ENCODE results near the gene TEDC2. TPM values are rescaled to one million over a fixed set of nuclear protein-coding genes. Genes with fewer than 3 reads are reported as not detected.

TEDC2 gene
- total RNA-seq, 4 donors from 2014 or later, result 1.1 to 12.3 (median 4.4) TPM

DNA sequence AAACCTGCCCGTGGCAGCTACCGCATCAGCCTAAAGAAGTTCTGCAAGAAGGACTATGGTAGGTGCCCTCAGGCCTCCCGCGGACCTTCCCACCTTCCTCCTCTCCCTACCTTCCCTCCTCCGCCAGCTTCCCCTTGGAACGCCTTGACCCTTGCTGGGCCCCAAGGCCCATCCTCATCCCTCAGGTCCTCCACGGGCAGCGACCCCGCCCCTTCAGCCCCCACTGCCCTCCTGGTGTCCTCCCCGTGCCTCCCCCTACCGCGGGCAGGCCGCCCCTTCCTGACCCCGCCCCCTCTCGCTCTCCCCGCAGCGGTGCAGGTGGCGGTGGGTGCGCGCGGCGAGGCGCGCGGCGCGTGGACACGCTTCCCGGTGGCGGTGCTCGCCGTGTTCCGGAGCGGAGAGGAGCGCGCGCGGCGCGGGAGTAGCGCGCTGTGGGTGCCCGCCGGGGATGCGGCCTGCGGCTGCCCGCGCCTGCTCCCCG, 13.6 kb downstream of the TEDC2 start:
- Histone ChIP-seq H3K27ac (peak overlapping the region in 2 of 4 donors; percentile 47 to 84), H3K4me1 (peaks cover 31 to 75% (median 52%) of the 10 kb centered on the region in 3 donors), H3K9me3 (no peaks in the 10 kb centered on the region), H3K4me3 (peak overlapping the region; percentile 51 to 75 (median 70)), H3K27me3 (peaks cover 4 to 60% (median 18%) of the 10 kb centered on the region in 4 donors), H3K36me3 (no peaks in the 10 kb centered on the region)
- intact Hi-C loops (cut with DNase I), result no loop called here
- 5 to 24% methylated on average over 4 to 9 of the region's 49 CpGs for WGBS, 2 donors
- DNase-seq, result no peak
- no peak for TF ChIP-seq POLR2A (IDR thresholded peaks at IDR 0.05)
- TF ChIP-seq, protein P1, sequence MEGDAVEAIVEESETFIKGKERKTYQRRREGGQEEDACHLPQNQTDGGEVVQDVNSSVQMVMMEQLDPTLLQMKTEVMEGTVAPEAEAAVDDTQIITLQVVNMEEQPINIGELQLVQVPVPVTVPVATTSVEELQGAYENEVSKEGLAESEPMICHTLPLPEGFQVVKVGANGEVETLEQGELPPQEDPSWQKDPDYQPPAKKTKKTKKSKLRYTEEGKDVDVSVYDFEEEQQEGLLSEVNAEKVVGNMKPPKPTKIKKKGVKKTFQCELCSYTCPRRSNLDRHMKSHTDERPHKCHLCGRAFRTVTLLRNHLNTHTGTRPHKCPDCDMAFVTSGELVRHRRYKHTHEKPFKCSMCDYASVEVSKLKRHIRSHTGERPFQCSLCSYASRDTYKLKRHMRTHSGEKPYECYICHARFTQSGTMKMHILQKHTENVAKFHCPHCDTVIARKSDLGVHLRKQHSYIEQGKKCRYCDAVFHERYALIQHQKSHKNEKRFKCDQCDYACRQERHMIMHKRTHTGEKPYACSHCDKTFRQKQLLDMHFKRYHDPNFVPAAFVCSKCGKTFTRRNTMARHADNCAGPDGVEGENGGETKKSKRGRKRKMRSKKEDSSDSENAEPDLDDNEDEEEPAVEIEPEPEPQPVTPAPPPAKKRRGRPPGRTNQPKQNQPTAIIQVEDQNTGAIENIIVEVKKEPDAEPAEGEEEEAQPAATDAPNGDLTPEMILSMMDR (IDR thresholded peaks at IDR 0.05), result no peak

DNA sequence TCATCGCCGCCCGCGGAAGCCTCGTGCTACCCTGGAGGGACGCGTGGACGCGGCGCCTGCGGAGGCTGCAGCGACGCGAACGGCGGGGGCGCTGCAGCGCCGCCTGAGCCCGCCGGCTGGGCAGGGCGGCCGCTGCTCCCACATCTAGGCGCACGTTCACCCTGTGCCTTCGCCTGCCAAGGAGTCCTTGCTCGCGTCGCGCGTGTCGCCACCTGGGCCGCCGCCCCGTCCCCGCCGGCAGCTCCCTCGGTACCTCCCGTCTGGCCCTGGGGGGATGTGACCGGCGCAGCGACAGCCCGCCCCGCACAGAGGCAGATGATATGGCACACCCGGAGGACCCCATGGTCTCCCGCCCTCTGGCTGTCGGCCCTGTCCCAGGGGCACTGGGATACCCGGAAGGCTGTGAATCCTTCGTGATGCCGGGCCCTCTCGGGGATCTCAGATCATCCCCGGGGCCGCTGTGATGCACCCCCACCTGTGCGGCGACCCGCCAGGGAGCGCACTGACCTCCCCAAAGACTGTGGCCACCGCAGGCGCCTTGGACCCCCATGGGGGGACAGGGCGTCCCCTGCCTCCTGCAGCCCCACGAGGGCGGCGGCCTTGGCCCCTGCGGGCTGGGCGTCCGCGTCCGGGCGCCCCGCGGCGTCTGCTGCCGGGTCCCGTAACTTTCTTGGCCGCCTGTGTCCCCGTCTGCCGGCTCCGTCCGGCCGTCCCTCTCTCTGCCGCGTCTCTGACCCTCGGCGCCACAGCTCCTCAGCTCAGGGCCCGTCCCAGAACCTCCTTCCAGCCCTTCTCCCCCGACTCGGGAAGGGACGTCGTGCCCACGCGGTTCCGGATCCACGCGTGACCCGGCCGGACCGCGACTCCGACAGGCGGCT, 14.3 kb downstream of the TEDC2 start:
- no peaks in the 10 kb centered on the region for H3K9me3 ChIP-seq
- peaks cover 4 to 52% (median 18%) of the 10 kb centered on the region in 4 donors for H3K27me3 ChIP-seq
- no peak for TF ChIP-seq POLR2A (IDR thresholded peaks at IDR 0.05)
- TF ChIP-seq, protein P1 (IDR thresholded peaks at IDR 0.05), result peak; percentile 19 to 39 (median 30)
- no peaks in the 10 kb centered on the region for H3K36me3 ChIP-seq
- H3K27ac ChIP-seq, result peak overlapping the region; percentile 75 to 84 (median 80)
- peaks cover 24 to 67% (median 46%) of the 10 kb centered on the region in 3 donors for H3K4me1 ChIP-seq
- intact Hi-C loops (cut with DNase I), result no loop called here
- H3K4me3 ChIP-seq, result peak overlapping the region; percentile 51 to 75 (median 70)
- 4% methylated on average over 5 of the region's 100 CpGs; no CpG with 5 or more reads in 1 of the 2 donors for WGBS, 2 donors
- DNase-seq, result no peak

DNA sequence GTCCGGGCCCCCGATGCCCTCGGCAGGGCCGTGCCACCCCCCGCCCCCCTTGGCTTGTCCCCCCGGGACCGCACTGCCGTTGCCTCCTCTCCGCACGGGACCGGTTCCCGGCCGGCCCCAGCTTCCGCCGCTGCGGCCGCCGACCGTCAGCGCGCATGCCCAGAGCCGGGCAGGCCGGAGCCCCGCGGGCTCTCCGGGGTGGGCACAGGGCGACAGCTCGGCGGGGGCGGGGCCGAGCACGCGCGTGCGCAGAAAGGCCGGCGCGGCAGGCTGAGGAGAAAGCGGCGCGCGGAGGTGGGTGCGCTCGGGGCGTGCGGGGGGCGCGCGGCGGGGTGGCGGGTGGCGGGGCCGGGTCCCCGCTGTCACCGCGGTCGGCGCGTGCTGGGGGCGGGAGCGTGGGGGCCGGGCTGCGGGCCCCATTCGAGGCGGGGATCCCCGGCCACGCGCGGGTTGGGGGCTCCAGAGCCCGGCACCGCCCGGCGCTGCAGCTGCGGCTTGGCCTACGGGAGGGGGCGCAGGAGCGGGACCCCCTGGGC, 15.0 kb downstream of the TEDC2 start, which contains the start of gene TBC1D24:
Gene TBC1D24, plus strand, starts transcription at position 251 of the 536 bp plus-strand sequence. CDS start 21,022 bp downstream, outside the sequence.
- no peak for DNase-seq
- WGBS, 2 donors, result no CpG with 5 or more reads among the region's 77 CpGs
- H3K36me3 ChIP-seq, result no peaks in the 10 kb centered on the region
- intact Hi-C loops (cut with DNase I), result no loop called here
- H3K4me3 ChIP-seq, result peak within 1 kb of the TSS; percentile 51 to 75 (median 70)
- TF ChIP-seq POLR2A (IDR thresholded peaks at IDR 0.05), result peak in 1 of 4 donors; percentile 73
- TF ChIP-seq, protein P1 (IDR thresholded peaks at IDR 0.05), result no peak
- peaks cover 4 to 45% (median 16%) of the 10 kb centered on the region in 4 donors for H3K27me3 ChIP-seq
- no peaks in the 10 kb centered on the region for H3K9me3 ChIP-seq
- H3K4me1 ChIP-seq, result peaks cover 21 to 60% (median 46%) of the 10 kb centered on the region in 3 donors
- H3K27ac ChIP-seq, result peak within 1 kb of the TSS; percentile 75 to 84 (median 80)

DNA sequence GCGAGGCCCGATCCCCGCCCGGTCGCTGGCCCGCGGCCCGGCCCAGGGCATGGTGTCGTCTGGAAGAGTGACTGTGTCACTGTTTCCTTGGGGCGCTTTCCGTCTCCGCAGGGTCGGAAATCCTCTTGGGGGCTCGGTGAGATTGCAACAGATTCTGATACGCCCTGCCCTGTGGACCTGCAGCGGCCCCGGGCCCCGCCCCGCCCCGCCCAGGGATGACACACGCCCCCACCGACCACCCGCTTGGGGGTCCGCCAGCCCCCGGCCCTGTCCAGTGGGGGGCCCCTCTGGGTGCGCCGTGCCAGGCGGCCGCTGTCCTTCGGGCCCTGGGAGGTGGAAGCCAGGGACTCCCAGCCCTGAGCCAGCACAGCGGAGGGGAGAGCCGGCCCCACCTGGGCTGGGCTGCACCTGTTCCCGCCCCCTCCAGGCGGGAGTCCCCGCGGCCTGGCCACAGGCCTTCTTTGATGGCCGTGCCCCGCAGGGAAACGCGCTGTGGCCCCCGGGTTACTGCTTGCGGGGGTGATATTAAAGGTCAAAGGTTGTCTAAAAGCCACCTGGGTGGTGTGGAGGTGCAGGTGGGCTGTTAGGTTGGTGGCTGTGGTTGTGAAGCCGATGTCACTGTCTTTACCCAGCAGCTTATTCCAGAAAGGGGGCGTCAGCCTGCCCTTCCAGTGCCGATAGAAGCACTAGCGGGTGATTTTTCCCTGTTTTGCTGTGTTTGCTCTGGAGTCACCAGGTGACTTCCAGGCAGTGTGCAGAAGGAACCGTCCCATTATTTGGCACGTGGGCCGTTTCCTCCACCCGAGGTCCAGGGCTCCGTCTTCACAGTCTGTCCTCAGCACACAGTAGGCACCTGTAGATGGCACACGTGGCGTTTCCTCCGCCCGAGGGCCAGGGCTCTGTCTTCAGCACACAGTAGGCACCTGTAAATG, 15.8 kb downstream of the TEDC2 start:
- TF ChIP-seq POLR2A (IDR thresholded peaks at IDR 0.05), result no peak
- TF ChIP-seq, protein P1 (IDR thresholded peaks at IDR 0.05), result no peak
- Histone ChIP-seq H3K27ac (peak overlapping the region in 3 of 4 donors; percentile 75 to 84 (median 82)), H3K4me1 (peaks cover 21 to 56% (median 44%) of the 10 kb centered on the region in 3 donors), H3K27me3 (peaks cover 4 to 38% (median 13%) of the 10 kb centered on the region in 4 donors), H3K36me3 (no peaks in the 10 kb centered on the region), H3K9me3 (no peaks in the 10 kb centered on the region), H3K4me3 (peak overlapping the region; percentile 51 to 75 (median 70))
- 57% methylated on average over 10 of the region's 55 CpGs; no CpG with 5 or more reads in 1 of the 2 donors for WGBS, 2 donors
- no peak for DNase-seq
- intact Hi-C loops (cut with DNase I), result no loop called here
